GM23338 (cell line): Measurements from ENCODE around the gene APIP. TPM values are rescaled to one million over a fixed set of nuclear protein-coding genes. Genes with fewer than 3 reads are reported as not detected.

Experiments used
- ATAC-seq: fragments of 200-7000 bp; cut with Tn5 transposase; 3 replicates; pipeline ENCODE4 v1.9.1; 2020
- DNase-seq: peaks from one replicate; pipeline ENCODE4 v3.0.0-alpha.2; 2015; ENCODE audit warnings: low spot score
- H2AFZ ChIP-seq: fragments of 200-600 bp; sonication (generic); 2 replicates; pipeline ENCODE4 v1.8.0; 2016; ENCODE audit warnings: antibody characterized with exemption, mild to moderate bottlenecking, moderate library complexity
- H3F3A ChIP-seq: fragments of 200-600 bp; sonication (generic); replicated peaks from 2 replicates; pipeline ENCODE4 v1.8.0; 2017; ENCODE audit warnings: antibody characterized with exemption, mixed run types, low read depth
- H3K27ac ChIP-seq: fragments of 200-600 bp; sonication (generic); 2 replicates; pipeline ENCODE4 v1.6.1; 2016; ENCODE audit warnings: low read depth
- H3K27me3 ChIP-seq: fragments of 200-600 bp; sonication (generic); 2 replicates; pipeline ENCODE4 v1.8.0; 2016; ENCODE audit warnings: mild to moderate bottlenecking, mixed run types, moderate library complexity; ENCODE audit not compliant: insufficient read depth
- H3K36me3 ChIP-seq: fragments of 200-600 bp; sonication (generic); 2 replicates; pipeline ENCODE4 v1.8.0; 2016; ENCODE audit warnings: mild to moderate bottlenecking; ENCODE audit not compliant: insufficient read depth
- H3K4me1 ChIP-seq: fragments of 200-600 bp; sonication (generic); 2 replicates; pipeline ENCODE4 v1.8.0; 2016; ENCODE audit warnings: mild to moderate bottlenecking, moderate library complexity; ENCODE audit not compliant: insufficient read depth
- H3K4me2 ChIP-seq: fragments of 200-600 bp; sonication (generic); 2 replicates; pipeline ENCODE4 v1.7.1; 2017; ENCODE audit warnings: mixed run types
- H3K4me3 ChIP-seq: fragments of 200-600 bp; sonication (generic); 2 replicates; pipeline ENCODE4 v1.6.1; 2016; ENCODE audit warnings: mixed run types
- H3K79me2 ChIP-seq: fragments of 200-600 bp; sonication (generic); replicated peaks from 2 replicates; pipeline ENCODE4 v1.8.0; 2017; ENCODE audit warnings: mild to moderate bottlenecking; ENCODE audit not compliant: insufficient read depth
- H3K9me2 ChIP-seq: fragments of 200-600 bp; sonication (generic); 2 replicates; pipeline ENCODE4 v1.8.0; 2017; ENCODE audit not compliant: insufficient read depth
- H4K20me1 ChIP-seq: fragments of 200-600 bp; sonication (generic); replicated peaks from 2 replicates; pipeline ENCODE4 v1.8.0; 2017; ENCODE audit warnings: mild to moderate bottlenecking; ENCODE audit not compliant: insufficient read depth
- H3K27ac Mint-ChIP-seq: 2 replicates; pipeline ENCODE4 v1.8.0; 2020; ENCODE audit warnings: inconsistent platforms, mild to moderate bottlenecking, moderate library complexity, mixed read lengths
- H3K27me3 Mint-ChIP-seq: 3 replicates; pipeline ENCODE4 v1.8.0; 2022; ENCODE audit warnings: low read depth, mild to moderate bottlenecking, moderate library complexity, mixed read lengths, inconsistent platforms; ENCODE audit not compliant: insufficient read depth, poor library complexity
- H3K36me3 Mint-ChIP-seq: 3 replicates; pipeline ENCODE4 v1.8.0; 2021; ENCODE audit warnings: low read depth, mild to moderate bottlenecking, inconsistent platforms, moderate library complexity, mixed read lengths
- H3K4me1 Mint-ChIP-seq: 3 replicates; pipeline ENCODE4 v1.8.0; 2020; ENCODE audit warnings: mild to moderate bottlenecking, inconsistent platforms, mixed read lengths
- H3K4me3 Mint-ChIP-seq: 3 replicates; pipeline ENCODE4 v1.8.0; 2021; ENCODE audit warnings: moderate library complexity, mild to moderate bottlenecking, inconsistent platforms, mixed read lengths
- H3K9me3 Mint-ChIP-seq: 3 replicates; pipeline ENCODE4 v1.8.0; 2020; ENCODE audit warnings: moderate library complexity, mild to moderate bottlenecking, inconsistent platforms, mixed read lengths
- CREB1 ChIP-seq: fragments of 250-450 bp; sonication (Bioruptor Pico); IDR thresholded peaks from 2 replicates; pipeline ENCODE4 v1.5.0; 2020; ENCODE audit warnings: low read depth, mild to moderate bottlenecking, moderate library complexity
- CTCF ChIP-seq, 2 experiments: fragments of 200-600 bp in 1 of 2; sonication (generic) in 1 of 2; conservative IDR thresholded peaks; 2 replicates each; pipeline versions ENCODE4 v1.5.1 to v1.6.1; 2016 to 2017; ENCODE audit warnings: antibody characterized with exemption in 2 of 2, low read depth in 2 of 2, mild to moderate bottlenecking in 2 of 2, moderate library complexity in 1 of 2
- EZH2 ChIP-seq: fragments of 200-600 bp; sonication (generic); IDR thresholded peaks from one replicate; pipeline ENCODE4 v1.8.0; 2017; ENCODE audit warnings: antibody characterized with exemption, mild to moderate bottlenecking, low read depth; ENCODE audit not compliant: unreplicated experiment
- EZH2phosphoT487 ChIP-seq: fragments of 200-600 bp; sonication (generic); IDR thresholded peaks from one replicate; pipeline ENCODE4 v1.8.1; 2018; ENCODE audit warnings: antibody characterized with exemption; ENCODE audit not compliant: unreplicated experiment
- JUNB ChIP-seq: IDR thresholded peaks from one replicate; pipeline ENCODE4 v1.6.1; 2016; ENCODE audit warnings: antibody characterized with exemption; ENCODE audit not compliant: unreplicated experiment
- NANOG ChIP-seq: IDR thresholded peaks from 2 replicates; pipeline ENCODE4 v1.6.1; 2016; ENCODE audit warnings: antibody characterized with exemption, borderline replicate concordance
- POLR2AphosphoS5 ChIP-seq: IDR thresholded peaks from 2 replicates; pipeline ENCODE4 v1.6.1; 2016; ENCODE audit warnings: antibody characterized with exemption, low read depth
- REST ChIP-seq: IDR thresholded peaks from one replicate; pipeline ENCODE4 v1.6.1; 2018; ENCODE audit warnings: antibody characterized with exemption; ENCODE audit not compliant: unreplicated experiment
- STAT1 ChIP-seq: IDR thresholded peaks from one replicate; pipeline ENCODE4 v1.6.1; 2016; ENCODE audit warnings: antibody characterized with exemption; ENCODE audit not compliant: unreplicated experiment
- ZNF114 ChIP-seq: fragments of 250-450 bp; sonication (Bioruptor Pico); IDR thresholded peaks from 2 replicates; pipeline ENCODE4 v1.5.0; 2020; ENCODE audit warnings: mild to moderate bottlenecking, moderate library complexity
- ZNF331 ChIP-seq: fragments of 250-450 bp; sonication (Bioruptor Pico); IDR thresholded peaks from 2 replicates; pipeline ENCODE4 v1.5.0; 2020; ENCODE audit warnings: low read depth, mild to moderate bottlenecking, moderate library complexity
- ZNF462 ChIP-seq: fragments of 250-450 bp; sonication (Bioruptor Pico); IDR thresholded peaks from 2 replicates; pipeline ENCODE4 v1.5.0; 2020; ENCODE audit warnings: mild to moderate bottlenecking, moderate library complexity
- polyA plus RNA-seq: library from polyadenylated mRNA; unstranded; fragments of >200 nt; fragmentation: Nextera tagmentation; extraction: Ambion mirVana; gene quantifications from 2 replicates; pipeline ENCODE4 v1.2.1, GENCODE V29; 2016
- total RNA-seq: library from RNA; depleted of rRNA; stranded (reverse); fragments of >200 nt; shearing (Covaris generic); gene quantifications from 2 replicates; pipeline ENCODE4 v1.2.3, GENCODE V29; 2014
- TF ChIP-seq, protein P1 (sequence below): IDR thresholded peaks from 2 replicates; pipeline ENCODE4 v1.6.1; 2016; ENCODE audit warnings: antibody characterized with exemption

APIP gene
- total and polyA plus RNA-seq, 2 experiments from 2014 or later: 35.7 to 50.3 TPM

GRCh38 chr11:34893416-34893815, 22.8 kb downstream of the APIP start:
- DNase-seq (no peak), ATAC-seq (no peak)
- Mint-ChIP-seq H3K27ac (no peak overlapping the region), H3K27me3 (no peaks in the 10 kb centered on the region), H3K9me3 (peaks cover 22% of the 10 kb centered on the region), H3K4me1 (no peaks in the 10 kb centered on the region), H3K4me3 (no peak overlapping the region), H3K36me3 (peaks cover 22% of the 10 kb centered on the region)
- no peaks in the 10 kb centered on the region; the same call in 1 of the 2 replicates for H4K20me1 ChIP-seq
- H3K4me1 ChIP-seq: no peaks in the 10 kb centered on the region
- H3K27me3 ChIP-seq: no peaks in the 10 kb centered on the region
- no peak overlapping the region for H3K4me2 ChIP-seq
- H3K4me3 ChIP-seq: no peak overlapping the region
- no peaks in the 10 kb centered on the region for H3F3A ChIP-seq
- H3K79me2 ChIP-seq: peaks cover 16% of the 10 kb centered on the region; the same call in 1 of the 2 replicates
- TF ChIP-seq POLR2AphosphoS5 (no peak), ZNF114 (CRISPR knock-in tag) (no peak), NANOG (no peak), ZNF462 (no peak), ZNF331 (no peak), REST (no peak), EZH2phosphoT487 (no peak), CREB1 (CRISPR knock-in tag) (no peak), EZH2 (no peak), CTCF (conservative IDR thresholded peaks at IDR 0.05; ENCODE audit: low read depth in 2 of 2) (no peak), STAT1 (no peak), JUNB (no peak)
- TF ChIP-seq, protein P1, sequence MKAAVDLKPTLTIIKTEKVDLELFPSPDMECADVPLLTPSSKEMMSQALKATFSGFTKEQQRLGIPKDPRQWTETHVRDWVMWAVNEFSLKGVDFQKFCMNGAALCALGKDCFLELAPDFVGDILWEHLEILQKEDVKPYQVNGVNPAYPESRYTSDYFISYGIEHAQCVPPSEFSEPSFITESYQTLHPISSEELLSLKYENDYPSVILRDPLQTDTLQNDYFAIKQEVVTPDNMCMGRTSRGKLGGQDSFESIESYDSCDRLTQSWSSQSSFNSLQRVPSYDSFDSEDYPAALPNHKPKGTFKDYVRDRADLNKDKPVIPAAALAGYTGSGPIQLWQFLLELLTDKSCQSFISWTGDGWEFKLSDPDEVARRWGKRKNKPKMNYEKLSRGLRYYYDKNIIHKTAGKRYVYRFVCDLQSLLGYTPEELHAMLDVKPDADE: no peak
- no peak overlapping the region for H3K27ac ChIP-seq
- no peak overlapping the region for H2AFZ ChIP-seq
- no peaks in the 10 kb centered on the region for H3K9me2 ChIP-seq
- H3K36me3 ChIP-seq: no peaks in the 10 kb centered on the region; the same call in 1 of the 2 replicates
